Esophagus muscularis mucosa (tissue), 4 donors: ENCODE measurements around the gene SOBP.
A peak's percentile ranks its signal among the peaks of the same experiment; 100 is the strongest.

ENCODE experiments used
- CTCF ChIP-seq, 3 experiments: fragments of 200-600 bp in 2 of 3; fragments of 450-650 bp in 1 of 3; sonication (generic) in 2 of 3; IDR thresholded peaks; one replicate each; pipeline ENCODE4 v1.5.1; 2017 to 2019; ENCODE audit warnings: antibody characterized with exemption in 3 of 3, mild to moderate bottlenecking in 2 of 3, moderate library complexity in 1 of 3
- EP300 ChIP-seq: sonication (generic); formaldehyde crosslinking; IDR thresholded peaks from one replicate; pipeline ENCODE4 v1.6.1; 2017; ENCODE audit warnings: antibody characterized with exemption
- POLR2A ChIP-seq: fragments of 450-650 bp; IDR thresholded peaks from one replicate; pipeline ENCODE4 v1.6.1; 2017; ENCODE audit warnings: antibody characterized with exemption, moderate library complexity, mild to moderate bottlenecking, low read depth
- POLR2AphosphoS5 ChIP-seq, 2 donors: sonication (generic); formaldehyde crosslinking; IDR thresholded peaks; one replicate each; pipeline ENCODE4 v1.6.1; 2017; ENCODE audit warnings: antibody characterized with exemption in 2 of 2

GRCh38 chr6:107560657-107561056 lies 70.7 kb downstream of the SOBP start:
- no peak for TF ChIP-seq POLR2A
- no peak for TF ChIP-seq CTCF (IDR thresholded peaks at IDR 0.05)
- peak; percentile 16 to 20 for TF ChIP-seq POLR2AphosphoS5 (IDR thresholded peaks at IDR 0.05)
- TF ChIP-seq EP300: no peak
